GM21528 (cell line): ENCODE data around the gene TMEM37.

Source experiments
- ATAC-seq: cut with Tn5 transposase; IDR thresholded peaks from one replicate; pipeline ENCODE4 v1.9.1; 2021; ENCODE audit warnings: mild to moderate bottlenecking, moderate library complexity; ENCODE audit not compliant: unreplicated experiment, low FRiP score

TMEM37 gene

GRCh38 chr2:119449521-119449920 lies 17.9 kb downstream of the TMEM37 start:
- no peak for ATAC-seq

GRCh38 chr2:119451336-119452050 lies 19.8 kb downstream of the TMEM37 start:
- ATAC-seq = no peak

GRCh38 chr2:119453972-119454593 lies 22.4 kb downstream of the TMEM37 start:
- no peak for ATAC-seq

- ATAC-seq = no peak
Measured at GRCh38 chr2:119455066-119455718, 23.5 kb downstream of the TMEM37 start.

GRCh38 chr2:119460076-119460475 lies 28.4 kb downstream of the TMEM37 start:
- no peak for ATAC-seq

- no peak for ATAC-seq
Measured at GRCh38 chr2:119461811-119462210, 30.2 kb downstream of the TMEM37 start.

- no peak for ATAC-seq
Measured at GRCh38 chr2:119462574-119462973, 30.9 kb downstream of the TMEM37 start.

GRCh38 chr2:119463136-119463535 lies 31.5 kb downstream of the TMEM37 start:
- ATAC-seq = no peak

GRCh38 chr2:119463990-119464389 lies 32.3 kb downstream of the TMEM37 start:
- ATAC-seq = no peak

GRCh38 chr2:119464981-119465380 lies 33.3 kb downstream of the TMEM37 start:
- ATAC-seq = no peak

- no peak for ATAC-seq
Measured at GRCh38 chr2:119465687-119466086, 34.0 kb downstream of the TMEM37 start.

GRCh38 chr2:119466373-119466772 lies 34.7 kb downstream of the TMEM37 start:
- no peak for ATAC-seq

- no peak for ATAC-seq
Measured at GRCh38 chr2:119468154-119468955, 36.7 kb downstream of the TMEM37 start.

- ATAC-seq = no peak
Measured at GRCh38 chr2:119469131-119469530, 37.5 kb downstream of the TMEM37 start.

GRCh38 chr2:119469661-119470297 lies 38.1 kb downstream of the TMEM37 start:
- ATAC-seq = no peak

- ATAC-seq = no peak
Measured at GRCh38 chr2:119472749-119473148, 41.1 kb downstream of the TMEM37 start.

- no peak for ATAC-seq
Measured at GRCh38 chr2:119473621-119474370, 42.1 kb downstream of the TMEM37 start.

GRCh38 chr2:119474371-119475224 lies 42.9 kb downstream of the TMEM37 start:
- ATAC-seq = no peak
